D721Med (cell line): ENCODE data around the gene HECTD1.
"Not testable (repeated sequence)": the region's sequence is repeated elsewhere in the genome, so short reads cannot be mapped to it uniquely, and the experiment has no call there.

ENCODE experiments used
- DNase-seq: peaks from one replicate; pipeline ENCODE4 v3.0.0; 2011; ENCODE audit warnings: low spot score; ENCODE audit not compliant: insufficient read length
- FAIRE-seq: peaks from 2 replicates; lab custom pipeline; 2011; peaks lifted over from hg19 to GRCh38; lab: Jason Lieb, UNC
- CTCF ChIP-seq: IDR thresholded peaks from 2 replicates; pipeline ENCODE4 v1.5.1; 2012; ENCODE audit warnings: mild to moderate bottlenecking, control low read depth; ENCODE audit not compliant: insufficient read depth; ENCODE audit errors: missing control alignments

The HECTD1 gene

DNA sequence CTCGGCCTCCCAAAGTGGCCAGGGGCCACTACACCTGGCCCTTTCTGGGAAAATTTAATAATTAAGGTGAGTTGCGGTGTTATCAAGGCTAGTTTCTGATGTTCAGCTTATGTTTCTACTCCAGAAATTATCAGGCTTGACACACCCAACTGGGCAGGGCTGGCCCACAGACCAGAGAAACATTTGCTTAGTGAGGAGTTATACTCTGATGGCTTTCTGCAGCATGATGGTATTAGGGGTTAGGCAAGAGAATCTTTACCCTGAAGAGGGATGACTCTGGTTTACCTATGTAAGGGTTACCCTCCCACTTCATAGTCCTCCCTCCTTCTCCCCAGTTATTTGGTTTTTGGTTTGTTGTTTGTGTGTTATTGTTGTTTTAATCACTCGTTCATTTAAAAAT lies 24.5 kb upstream of the HECTD1 start:
- no peak for FAIRE-seq
- no peak for TF ChIP-seq CTCF
- no peak for DNase-seq

DNA sequence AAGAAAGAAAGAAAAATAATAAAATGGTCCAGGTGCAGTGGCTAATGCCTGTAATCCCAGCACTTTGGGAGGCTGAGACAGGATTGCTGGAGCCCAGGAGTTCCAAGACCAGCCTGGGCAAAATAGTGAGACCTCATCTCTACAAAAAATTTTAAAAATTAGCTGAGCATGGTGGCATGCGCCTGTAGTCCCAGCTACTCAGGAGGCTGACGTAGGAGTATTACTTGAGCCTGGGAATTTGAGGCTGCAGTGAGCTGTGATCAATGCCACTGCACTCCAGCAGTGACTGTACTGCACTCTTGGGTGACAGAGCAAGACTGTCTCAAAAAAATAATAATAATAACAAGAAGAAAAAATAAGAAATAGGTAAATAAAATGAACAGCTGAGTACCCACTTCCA lies 23.7 kb upstream of the HECTD1 start:
- not testable (repeated sequence) for FAIRE-seq

GRCh38 chr14:31230573-31230958 lies 23.0 kb upstream of the HECTD1 start:
- FAIRE-seq (no peak), DNase-seq (no peak)
- TF ChIP-seq CTCF = no peak

More for the DNA sequence above, 23.7 kb upstream of the HECTD1 start:
- not testable (repeated sequence) for DNase-seq

GRCh38 chr14:31229638-31230572 lies 22.3 kb upstream of the HECTD1 start:
- no peak for DNase-seq
- no peak for FAIRE-seq
- no peak for TF ChIP-seq CTCF

DNA sequence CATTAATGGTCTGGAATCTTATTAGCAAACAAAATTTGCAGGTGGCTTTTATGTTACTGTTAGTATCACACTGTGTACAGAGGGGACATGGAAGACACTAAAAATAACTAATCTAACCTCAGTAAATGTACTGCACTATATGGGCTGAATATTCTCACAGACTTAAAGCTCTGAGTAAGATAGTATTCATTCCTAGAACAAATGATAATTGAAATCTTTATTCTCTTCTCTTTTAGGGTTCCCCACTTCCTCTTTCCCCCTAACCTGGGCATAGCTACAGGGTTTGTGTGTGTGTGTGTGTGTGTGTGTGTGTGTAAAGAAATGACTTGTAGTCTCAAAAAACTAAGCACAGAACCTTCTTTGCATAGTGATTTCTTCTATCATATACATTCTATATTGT lies 21.4 kb upstream of the HECTD1 start:
- no peak for FAIRE-seq
- DNase-seq = no peak
- no peak for TF ChIP-seq CTCF

GRCh38 chr14:31228533-31228932 lies 20.9 kb upstream of the HECTD1 start:
- DNase-seq (no peak), FAIRE-seq (no peak)
- no peak for TF ChIP-seq CTCF

- TF ChIP-seq CTCF = no peak
- DNase-seq = no peak
- no peak for FAIRE-seq
Observed at GRCh38 chr14:31224808-31225207, 17.2 kb upstream of the HECTD1 start.
